ENCODE data around the gene SCIMP. TPM values are rescaled to one million over a fixed set of nuclear protein-coding genes. Genes with fewer than 3 reads are reported as not detected.
"Not testable (repeated sequence)": the region's sequence is repeated elsewhere in the genome, so short reads cannot be mapped to it uniquely, and the experiment has no call there.

SCIMP gene
- total RNA-seq, 1 donor from 2014 or later: not detected

DNA sequence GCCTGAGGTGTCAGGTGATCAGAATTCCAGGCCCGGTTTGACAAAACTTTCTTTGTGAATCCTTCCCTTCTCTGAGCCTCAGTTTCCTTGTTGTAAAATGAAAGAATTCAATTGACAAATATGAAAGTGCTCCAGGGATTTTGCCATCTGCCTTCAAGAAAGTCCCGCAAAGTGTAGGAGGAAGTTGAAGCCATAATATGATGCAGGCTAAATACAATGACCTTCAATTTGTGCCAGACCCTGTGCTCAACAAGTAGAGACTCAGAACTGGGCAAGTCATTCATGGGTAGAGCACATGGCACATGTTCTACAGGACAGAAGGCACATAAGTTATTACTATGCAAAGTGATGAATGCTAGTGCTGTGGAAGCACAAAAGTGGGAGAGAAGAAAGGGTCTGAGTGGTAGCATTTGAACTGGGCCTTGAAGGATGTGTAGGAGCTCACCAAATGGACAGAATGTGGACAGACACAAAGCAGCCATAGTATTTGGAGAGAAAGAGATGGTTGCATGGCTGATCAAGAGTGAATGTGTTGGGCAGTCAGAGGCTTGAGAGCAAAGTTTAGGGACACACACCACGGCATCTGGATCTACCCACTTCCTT is 2.4 kb upstream of the SCIMP start:
- Mint-ChIP-seq H3K27ac (ENCODE audit: unreplicated experiment) (no peak overlapping the region), H3K36me3 (ENCODE audit: low read depth) (no peaks in the 10 kb centered on the region), H3K4me1 (no peaks in the 10 kb centered on the region), H3K27me3 (ENCODE audit: low read depth) (no peaks in the 10 kb centered on the region), H3K9me3 (no peaks in the 10 kb centered on the region), H3K4me3 (no peak overlapping the region)
- TF ChIP-seq, protein P1, sequence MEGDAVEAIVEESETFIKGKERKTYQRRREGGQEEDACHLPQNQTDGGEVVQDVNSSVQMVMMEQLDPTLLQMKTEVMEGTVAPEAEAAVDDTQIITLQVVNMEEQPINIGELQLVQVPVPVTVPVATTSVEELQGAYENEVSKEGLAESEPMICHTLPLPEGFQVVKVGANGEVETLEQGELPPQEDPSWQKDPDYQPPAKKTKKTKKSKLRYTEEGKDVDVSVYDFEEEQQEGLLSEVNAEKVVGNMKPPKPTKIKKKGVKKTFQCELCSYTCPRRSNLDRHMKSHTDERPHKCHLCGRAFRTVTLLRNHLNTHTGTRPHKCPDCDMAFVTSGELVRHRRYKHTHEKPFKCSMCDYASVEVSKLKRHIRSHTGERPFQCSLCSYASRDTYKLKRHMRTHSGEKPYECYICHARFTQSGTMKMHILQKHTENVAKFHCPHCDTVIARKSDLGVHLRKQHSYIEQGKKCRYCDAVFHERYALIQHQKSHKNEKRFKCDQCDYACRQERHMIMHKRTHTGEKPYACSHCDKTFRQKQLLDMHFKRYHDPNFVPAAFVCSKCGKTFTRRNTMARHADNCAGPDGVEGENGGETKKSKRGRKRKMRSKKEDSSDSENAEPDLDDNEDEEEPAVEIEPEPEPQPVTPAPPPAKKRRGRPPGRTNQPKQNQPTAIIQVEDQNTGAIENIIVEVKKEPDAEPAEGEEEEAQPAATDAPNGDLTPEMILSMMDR (conservative IDR thresholded peaks at IDR 0.05): no peak
- DNase-seq (ENCODE audit: low read depth, low spot score): no peak

DNA sequence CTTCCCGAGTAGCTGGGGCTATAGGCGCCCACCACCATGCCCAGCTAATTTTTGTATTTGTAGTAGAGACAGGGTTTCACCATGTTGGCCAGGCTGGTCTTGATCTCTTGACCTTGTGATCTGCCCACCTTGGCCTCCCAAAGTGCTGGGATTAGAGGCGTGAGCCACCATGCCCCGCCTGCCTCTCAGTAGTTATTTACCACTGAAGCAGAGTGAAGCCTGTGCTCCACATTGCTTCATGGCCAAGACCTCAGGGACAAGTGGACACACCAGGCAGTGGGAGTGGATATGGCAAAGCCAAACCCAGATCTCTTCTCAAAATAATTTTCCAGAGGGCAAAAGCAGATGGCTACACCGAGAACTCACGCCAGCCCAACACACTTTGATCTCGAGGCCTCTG is 1.2 kb downstream of the SCIMP start:
- DNase-seq (ENCODE audit: low read depth, low spot score); H3K4me3 Mint-ChIP-seq; H3K4me1 Mint-ChIP-seq; H3K27ac Mint-ChIP-seq (ENCODE audit: unreplicated experiment); H3K27me3 Mint-ChIP-seq (ENCODE audit: low read depth); H3K9me3 Mint-ChIP-seq; H3K36me3 Mint-ChIP-seq (ENCODE audit: low read depth): not testable (repeated sequence)

DNA sequence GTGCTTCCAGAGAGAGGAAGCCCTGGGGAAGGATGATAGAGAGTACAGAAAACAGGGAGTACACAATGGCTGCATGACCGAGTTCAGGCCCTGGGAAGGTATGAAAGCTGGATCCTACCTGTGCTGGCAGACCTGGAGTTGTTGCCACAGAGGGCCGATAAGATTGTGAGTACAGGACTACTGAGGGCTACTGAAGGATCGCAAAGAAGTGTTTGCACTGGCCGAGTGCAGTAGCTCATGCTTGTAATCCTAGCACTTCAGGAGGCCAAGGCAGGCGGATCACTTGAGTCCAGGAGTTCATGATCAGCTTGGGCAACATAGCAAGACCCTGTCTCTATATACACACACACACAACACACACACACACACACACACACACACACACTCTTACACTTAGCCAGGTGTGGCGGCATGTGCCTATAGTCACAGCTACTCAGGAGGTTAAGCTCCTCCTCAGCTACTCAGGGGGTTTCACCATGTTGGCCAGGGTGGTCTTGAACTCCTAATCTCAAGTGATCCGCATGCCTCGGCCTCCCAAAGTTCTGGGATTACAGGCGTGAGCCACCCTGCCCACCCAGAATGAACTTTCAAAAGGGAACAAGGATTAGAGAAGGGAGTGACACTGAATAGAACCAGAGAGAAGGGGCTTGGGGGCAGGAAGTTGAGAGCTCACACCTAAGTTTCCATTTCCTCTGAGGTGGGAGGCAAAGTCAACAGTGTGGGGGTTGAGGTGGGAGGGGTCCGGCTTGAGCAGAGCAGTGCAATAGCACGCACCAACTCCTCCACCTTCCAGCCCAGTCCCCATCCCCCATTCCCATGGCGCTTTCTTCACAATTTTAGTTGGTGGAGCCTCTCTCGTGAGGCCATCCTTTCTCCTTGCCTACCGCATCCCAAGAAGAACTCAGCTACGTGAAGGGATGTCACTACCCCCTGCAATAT is 7.5 kb downstream of the SCIMP start:
- Mint-ChIP-seq H3K36me3 (ENCODE audit: low read depth) (no peaks in the 10 kb centered on the region), H3K9me3 (no peaks in the 10 kb centered on the region), H3K4me3 (no peak overlapping the region), H3K27ac (ENCODE audit: unreplicated experiment) (no peak overlapping the region), H3K27me3 (ENCODE audit: low read depth) (no peaks in the 10 kb centered on the region), H3K4me1 (no peaks in the 10 kb centered on the region)
- TF ChIP-seq, protein P1 (conservative IDR thresholded peaks at IDR 0.05): no peak
- no peak for DNase-seq (ENCODE audit: low read depth, low spot score)

DNA sequence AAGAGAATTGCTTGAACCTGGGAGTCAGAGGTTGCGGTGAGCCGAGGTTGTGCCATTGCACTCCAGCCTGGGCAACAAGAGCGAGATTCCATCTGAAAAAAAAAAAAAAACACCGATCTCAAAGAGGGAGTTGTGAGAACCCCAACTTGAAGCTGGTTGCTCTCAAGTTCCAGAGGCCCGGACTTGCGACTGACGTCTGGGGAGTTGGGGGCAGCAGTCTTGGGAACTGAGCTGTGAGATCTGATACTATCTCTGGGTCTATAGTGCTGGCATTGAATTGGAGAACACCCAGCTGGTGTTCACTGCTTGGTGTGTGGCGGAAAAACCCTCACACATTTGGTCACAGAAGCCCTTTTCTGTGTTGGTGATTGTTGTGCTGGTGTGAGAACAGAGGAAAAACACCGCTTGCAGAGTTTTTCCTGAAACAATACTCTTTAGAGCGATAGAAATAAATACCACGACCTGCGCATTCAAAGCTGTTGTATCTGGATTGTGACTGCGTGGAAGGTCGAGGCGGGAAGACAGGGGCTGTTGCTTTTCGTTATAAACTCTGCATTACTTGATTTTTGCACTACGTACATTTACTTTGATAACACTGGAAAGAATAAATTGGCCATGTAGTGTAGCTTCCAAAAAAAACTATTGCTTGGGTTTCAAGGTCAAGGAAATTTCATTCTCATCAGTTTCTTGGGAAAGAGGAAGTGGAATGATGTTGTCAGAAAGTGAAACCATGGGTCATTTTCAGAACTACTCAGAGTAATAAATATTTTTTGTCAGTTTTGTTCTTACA is 8.8 kb downstream of the SCIMP start:
- no peak overlapping the region for H3K4me3 Mint-ChIP-seq
- H3K27ac Mint-ChIP-seq (ENCODE audit: unreplicated experiment): peak overlapping the region; percentile 92
- H3K4me1 Mint-ChIP-seq: no peaks in the 10 kb centered on the region
- DNase-seq (ENCODE audit: low read depth, low spot score): no peak
- TF ChIP-seq, protein P1 (conservative IDR thresholded peaks at IDR 0.05): no peak
- no peaks in the 10 kb centered on the region for H3K36me3 Mint-ChIP-seq (ENCODE audit: low read depth)
- H3K27me3 Mint-ChIP-seq (ENCODE audit: low read depth): no peaks in the 10 kb centered on the region
- H3K9me3 Mint-ChIP-seq: no peaks in the 10 kb centered on the region

DNA sequence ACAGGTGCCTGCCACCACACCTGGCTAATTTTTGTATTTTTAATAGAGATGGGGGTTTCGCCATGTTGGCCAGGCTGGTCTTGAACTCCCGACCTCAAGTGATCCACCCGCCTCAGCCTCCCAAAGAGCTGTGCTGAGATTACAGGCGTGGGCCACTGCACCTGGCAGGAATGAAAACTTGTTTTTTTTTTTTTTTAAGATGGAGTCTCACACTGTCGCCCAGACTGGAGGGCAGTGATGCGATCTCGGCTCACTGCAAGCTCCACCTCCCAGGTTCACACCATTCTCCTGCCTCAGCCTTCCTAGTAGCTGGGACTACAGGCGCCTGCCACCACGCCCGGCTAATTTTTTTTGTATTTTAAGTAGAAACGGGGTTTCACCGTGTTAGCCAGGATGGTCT is 12.7 kb downstream of the SCIMP start:
- H3K4me3 Mint-ChIP-seq; H3K36me3 Mint-ChIP-seq (ENCODE audit: low read depth); DNase-seq (ENCODE audit: low read depth, low spot score); H3K9me3 Mint-ChIP-seq; H3K27ac Mint-ChIP-seq (ENCODE audit: unreplicated experiment); H3K27me3 Mint-ChIP-seq (ENCODE audit: low read depth); H3K4me1 Mint-ChIP-seq: not testable (repeated sequence)

DNA sequence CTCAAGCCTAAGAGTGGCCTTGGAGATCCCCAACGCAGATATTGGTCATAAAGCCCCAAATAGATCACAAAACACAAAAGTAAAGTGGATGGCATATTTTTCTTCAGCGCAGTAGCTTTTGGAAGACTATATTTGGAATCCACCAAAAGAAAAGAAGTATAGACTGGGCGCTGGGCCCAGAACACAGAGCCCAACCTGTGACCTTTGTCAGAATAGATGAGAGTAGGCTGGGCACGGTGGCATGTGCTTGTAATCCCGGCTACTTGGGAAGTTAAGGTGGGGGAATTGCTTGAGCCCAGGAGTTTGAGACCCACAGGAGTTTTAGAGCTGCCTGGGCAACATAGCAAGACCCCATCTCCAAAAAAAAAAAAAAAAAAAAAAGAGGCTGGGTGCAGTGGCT is 14.6 kb downstream of the SCIMP start:
- H3K9me3 Mint-ChIP-seq: no peaks in the 10 kb centered on the region
- TF ChIP-seq, protein P1 (conservative IDR thresholded peaks at IDR 0.05): no peak
- H3K27me3 Mint-ChIP-seq (ENCODE audit: low read depth): no peaks in the 10 kb centered on the region
- no peaks in the 10 kb centered on the region for H3K4me1 Mint-ChIP-seq
- no peak overlapping the region for H3K4me3 Mint-ChIP-seq
- DNase-seq (ENCODE audit: low read depth, low spot score): no peak
- H3K36me3 Mint-ChIP-seq (ENCODE audit: low read depth): no peaks in the 10 kb centered on the region
- peak overlapping the region; percentile 35 for H3K27ac Mint-ChIP-seq (ENCODE audit: unreplicated experiment)

Measured in neural crest cell (in vitro differentiated cells).